DOHH2 (cell line): ENCODE data around the gene BRAF.
A peak's percentile ranks its signal among the peaks of the same experiment; 100 is the strongest.

Source experiments
- H3F3A ChIP-seq: fragments of 200-600 bp; sonication (generic), shearing (Covaris generic); 2 replicates; pipeline ENCODE4 v1.6.0; 2016; ENCODE audit warnings: antibody characterized with exemption, mild to moderate bottlenecking; ENCODE audit not compliant: control insufficient read depth, insufficient read depth
- H3K27ac ChIP-seq: fragments of 200-600 bp; sonication (generic); 2 replicates; pipeline ENCODE4 v1.5.1; 2014; ENCODE audit warnings: low read depth, mild to moderate bottlenecking, low read length, moderate library complexity
- H3K27me3 ChIP-seq: fragments of 200-600 bp; sonication (generic); 2 replicates; pipeline ENCODE4 v1.6.1; 2014; ENCODE audit warnings: mild to moderate bottlenecking, low read length, mixed read lengths; ENCODE audit not compliant: control insufficient read depth
- H3K36me3 ChIP-seq: fragments of 200-600 bp; sonication (generic); 2 replicates; pipeline ENCODE4 v1.6.1; 2014; ENCODE audit warnings: mild to moderate bottlenecking, low read length, moderate library complexity, mixed read lengths; ENCODE audit not compliant: control insufficient read depth
- H3K4me1 ChIP-seq: fragments of 200-600 bp; sonication (generic); 2 replicates; pipeline ENCODE4 v1.6.1; 2014; ENCODE audit warnings: mild to moderate bottlenecking, low read length, mixed read lengths; ENCODE audit not compliant: control insufficient read depth
- H3K4me2 ChIP-seq: fragments of 200-600 bp; sonication (generic); 2 replicates; pipeline ENCODE4 v1.6.0; 2014; ENCODE audit warnings: mild to moderate bottlenecking, low read length, moderate library complexity
- H3K4me3 ChIP-seq: fragments of 200-600 bp; sonication (generic); 2 replicates; pipeline ENCODE4 v1.5.1; 2014; ENCODE audit warnings: mild to moderate bottlenecking, low read length, mixed read lengths
- H3K79me2 ChIP-seq: fragments of 200-600 bp; sonication (generic); 2 replicates; pipeline ENCODE4 v1.6.1; 2014; ENCODE audit warnings: mild to moderate bottlenecking, low read length, mixed read lengths; ENCODE audit not compliant: control insufficient read depth
- H3K9me2 ChIP-seq: fragments of 200-600 bp; sonication (generic); replicated peaks from 2 replicates; pipeline ENCODE4 v1.6.1; 2014; ENCODE audit warnings: mild to moderate bottlenecking, low read length, mixed read lengths; ENCODE audit not compliant: control insufficient read depth
- H3K9me3 ChIP-seq: fragments of 200-600 bp; sonication (generic); 2 replicates; pipeline ENCODE4 v1.6.1; 2014; ENCODE audit warnings: antibody characterized with exemption, low read length, mixed read lengths; ENCODE audit not compliant: control insufficient read depth, insufficient read depth
- H4K20me1 ChIP-seq: fragments of 200-600 bp; sonication (generic); 2 replicates; pipeline ENCODE4 v1.6.0; 2014; ENCODE audit warnings: low read depth, mild to moderate bottlenecking, antibody characterized with exemption, low read length, moderate library complexity; ENCODE audit not compliant: control insufficient read depth, insufficient read depth
- EZH2phosphoT487 ChIP-seq: fragments of 200-600 bp; sonication (generic); IDR thresholded peaks from 2 replicates; pipeline ENCODE4 v1.6.1; 2017; ENCODE audit warnings: borderline replicate concordance, mild to moderate bottlenecking, antibody characterized with exemption, low read length, moderate library complexity, mixed read lengths
- TF ChIP-seq, protein P1 (sequence below): fragments of 200-600 bp; sonication (generic); IDR thresholded peaks from one replicate; pipeline ENCODE4 v1.5.1; 2014; ENCODE audit warnings: antibody characterized with exemption, mild to moderate bottlenecking, low read depth, low read length; ENCODE audit not compliant: poor library complexity, severe bottlenecking

Gene BRAF

DNA sequence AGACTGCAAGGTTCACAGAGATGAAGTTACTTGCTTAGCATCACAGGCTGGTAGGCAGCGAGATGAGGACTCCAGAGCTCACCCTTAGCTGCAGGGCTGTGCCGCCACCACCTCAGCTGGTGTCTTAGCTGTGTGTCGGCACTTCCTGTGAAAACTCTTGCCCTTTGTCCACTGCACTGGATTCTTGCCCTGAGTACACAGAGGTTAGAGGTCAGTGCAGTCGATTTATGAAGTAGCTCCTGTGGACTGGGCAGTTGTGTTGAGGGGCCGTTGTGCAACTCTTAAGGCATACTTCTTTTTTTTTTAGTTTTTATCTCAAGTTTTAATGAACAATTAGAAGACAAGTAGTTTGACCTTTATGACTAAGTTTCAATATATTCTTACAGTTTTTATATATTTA lies 217.6 kb downstream of the BRAF start:
- Histone ChIP-seq H3K36me3 (peaks cover 44% of the 10 kb centered on the region), H3K79me2 (peaks cover 21% of the 10 kb centered on the region), H3K4me1 (no peaks in the 10 kb centered on the region), H3K27ac (no peak overlapping the region), H3K27me3 (no peaks in the 10 kb centered on the region), H3F3A (peaks cover 2% of the 10 kb centered on the region; the same call in 1 of the 2 replicates), H3K4me3 (no peak overlapping the region), H3K9me2 (no peaks in the 10 kb centered on the region), H3K4me2 (no peak overlapping the region), H3K9me3 (no peaks in the 10 kb centered on the region), H4K20me1 (peaks cover 7% of the 10 kb centered on the region; the same call in 1 of the 2 replicates)
- TF ChIP-seq, protein P1, sequence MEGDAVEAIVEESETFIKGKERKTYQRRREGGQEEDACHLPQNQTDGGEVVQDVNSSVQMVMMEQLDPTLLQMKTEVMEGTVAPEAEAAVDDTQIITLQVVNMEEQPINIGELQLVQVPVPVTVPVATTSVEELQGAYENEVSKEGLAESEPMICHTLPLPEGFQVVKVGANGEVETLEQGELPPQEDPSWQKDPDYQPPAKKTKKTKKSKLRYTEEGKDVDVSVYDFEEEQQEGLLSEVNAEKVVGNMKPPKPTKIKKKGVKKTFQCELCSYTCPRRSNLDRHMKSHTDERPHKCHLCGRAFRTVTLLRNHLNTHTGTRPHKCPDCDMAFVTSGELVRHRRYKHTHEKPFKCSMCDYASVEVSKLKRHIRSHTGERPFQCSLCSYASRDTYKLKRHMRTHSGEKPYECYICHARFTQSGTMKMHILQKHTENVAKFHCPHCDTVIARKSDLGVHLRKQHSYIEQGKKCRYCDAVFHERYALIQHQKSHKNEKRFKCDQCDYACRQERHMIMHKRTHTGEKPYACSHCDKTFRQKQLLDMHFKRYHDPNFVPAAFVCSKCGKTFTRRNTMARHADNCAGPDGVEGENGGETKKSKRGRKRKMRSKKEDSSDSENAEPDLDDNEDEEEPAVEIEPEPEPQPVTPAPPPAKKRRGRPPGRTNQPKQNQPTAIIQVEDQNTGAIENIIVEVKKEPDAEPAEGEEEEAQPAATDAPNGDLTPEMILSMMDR = no peak
- no peak for TF ChIP-seq EZH2phosphoT487

DNA sequence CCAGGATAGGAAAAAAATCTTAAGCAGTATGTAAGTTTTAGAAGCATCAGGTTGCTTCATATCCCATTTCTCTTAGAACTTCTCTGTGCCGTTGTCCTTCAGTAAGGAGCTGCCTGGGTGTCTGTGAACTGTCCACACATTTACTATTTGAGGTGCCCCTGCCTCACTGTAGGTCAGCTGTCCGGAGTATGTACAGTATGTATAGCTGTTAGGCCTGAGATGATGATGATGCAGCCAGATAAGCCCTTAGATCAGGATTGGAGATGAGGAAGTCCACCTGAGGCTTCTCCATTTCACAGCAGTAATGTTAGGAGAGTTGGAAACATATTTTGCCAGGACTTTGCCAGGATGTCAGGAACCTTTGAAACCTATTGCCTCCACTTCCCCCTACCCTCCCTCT lies 220.5 kb downstream of the BRAF start:
- Histone ChIP-seq H3K79me2 (peaks cover 50% of the 10 kb centered on the region), H3F3A (peaks cover 6% of the 10 kb centered on the region; the same call in 1 of the 2 replicates), H4K20me1 (peaks cover 14% of the 10 kb centered on the region; the same call in 1 of the 2 replicates), H3K27me3 (no peaks in the 10 kb centered on the region), H3K4me2 (no peak overlapping the region), H3K9me3 (no peaks in the 10 kb centered on the region), H3K9me2 (no peaks in the 10 kb centered on the region), H3K4me1 (0 out of 2 replicates have a peak, but pooled peaks cover 4% of the 10 kb centered on the region), H3K27ac (no peak overlapping the region), H3K4me3 (no peak overlapping the region), H3K36me3 (peaks cover 54% of the 10 kb centered on the region)
- TF ChIP-seq, protein P1 = no peak
- TF ChIP-seq EZH2phosphoT487 = no peak

DNA sequence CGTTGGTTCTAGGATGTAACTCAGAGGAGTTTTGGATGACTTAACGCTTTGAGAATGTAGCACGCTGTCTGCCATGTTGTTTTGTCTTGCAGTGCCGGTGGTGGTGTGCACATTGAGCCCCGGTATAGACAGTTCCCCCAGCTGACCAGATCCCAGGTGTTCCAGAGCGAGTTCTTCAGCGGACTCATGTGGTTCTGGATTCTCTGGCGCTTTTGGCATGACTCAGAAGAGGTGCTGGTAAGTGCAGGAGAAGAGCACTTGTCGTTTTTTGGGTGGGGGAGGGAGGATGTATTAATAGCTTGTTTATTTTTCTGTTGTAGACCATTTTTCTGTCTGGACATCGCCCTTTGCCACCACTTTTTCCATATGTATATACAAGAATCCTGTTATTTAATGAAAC lies 222.0 kb downstream of the BRAF start:
- Histone ChIP-seq H4K20me1 (peaks cover 19% of the 10 kb centered on the region), H3K9me3 (no peaks in the 10 kb centered on the region), H3K27me3 (no peaks in the 10 kb centered on the region), H3K4me1 (peaks cover 12% of the 10 kb centered on the region), H3F3A (peaks cover 6% of the 10 kb centered on the region; the same call in 1 of the 2 replicates), H3K36me3 (peaks cover 50% of the 10 kb centered on the region), H3K4me3 (no peak overlapping the region), H3K79me2 (peaks cover 65% of the 10 kb centered on the region), H3K27ac (no peak overlapping the region), H3K9me2 (no peaks in the 10 kb centered on the region), H3K4me2 (no peak overlapping the region)
- TF ChIP-seq EZH2phosphoT487 = no peak
- TF ChIP-seq, protein P1 = no peak

DNA sequence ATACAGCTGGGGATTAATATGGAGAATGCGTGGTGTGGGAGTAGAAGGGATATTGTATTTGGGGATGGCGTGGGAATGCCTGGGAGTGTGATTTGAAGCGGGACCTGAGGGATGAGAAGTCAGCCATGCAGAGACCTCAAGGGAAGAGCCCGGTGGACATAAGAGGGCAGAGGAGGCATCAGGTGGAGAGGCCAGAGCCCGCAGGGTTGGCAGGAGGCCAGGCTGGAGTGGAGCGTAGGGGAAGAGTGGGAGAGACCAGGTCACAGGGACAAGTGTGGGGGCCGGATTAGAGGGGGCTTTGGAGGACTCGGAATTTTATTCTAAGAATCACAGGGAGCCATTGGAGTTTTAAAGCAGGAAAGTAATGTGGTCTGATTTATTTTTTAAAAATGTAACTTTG lies 226.3 kb downstream of the BRAF start:
- H3K79me2 ChIP-seq = peaks cover 73% of the 10 kb centered on the region
- peaks cover 24% of the 10 kb centered on the region for H4K20me1 ChIP-seq
- H3K9me3 ChIP-seq = no peaks in the 10 kb centered on the region
- H3K27ac ChIP-seq = no peak overlapping the region
- no peaks in the 10 kb centered on the region for H3K27me3 ChIP-seq
- TF ChIP-seq EZH2phosphoT487 = no peak
- TF ChIP-seq, protein P1 = no peak
- peak overlapping the region; percentile 91 for H3K4me3 ChIP-seq
- H3F3A ChIP-seq = peaks cover 8% of the 10 kb centered on the region; the same call in 1 of the 2 replicates
- H3K4me2 ChIP-seq = peak overlapping the region; percentile 90
- peaks cover 48% of the 10 kb centered on the region for H3K36me3 ChIP-seq
- H3K4me1 ChIP-seq = peaks cover 25% of the 10 kb centered on the region
- H3K9me2 ChIP-seq = no peaks in the 10 kb centered on the region
